NCI-H187 treated with DMSO at 0.1 percent for 48 hours (cell line): Measurements from ENCODE around the gene PTRH2.

ENCODE experiments used
- DNase-seq: peaks from one replicate; lab custom pipeline; 2025; lab: John Stamatoyannopoulos, UW

Gene PTRH2

GRCh38 chr17:59719526-59719925, 12.3 kb upstream of the PTRH2 start:
- DNase-seq: no peak

- DNase-seq: no peak
Observed at GRCh38 chr17:59716427-59716826, 9.2 kb upstream of the PTRH2 start.

GRCh38 chr17:59714255-59714654, 7.0 kb upstream of the PTRH2 start:
- DNase-seq: no peak

GRCh38 chr17:59712862-59713261, 5.6 kb upstream of the PTRH2 start:
- no peak for DNase-seq

- DNase-seq: no peak
Observed at GRCh38 chr17:59711936-59712335, 4.7 kb upstream of the PTRH2 start.

- no peak for DNase-seq
Observed at GRCh38 chr17:59707971-59708430, 771 bp upstream of the PTRH2 start.

GRCh38 chr17:59702304-59702703, 4.9 kb downstream of the PTRH2 start:
- no peak for DNase-seq

GRCh38 chr17:59699786-59700185, 7.4 kb downstream of the PTRH2 start:
- no peak for DNase-seq

- DNase-seq: no peak
Observed at GRCh38 chr17:59699218-59699617, 8.0 kb downstream of the PTRH2 start.

- no peak for DNase-seq
Observed at GRCh38 chr17:59698143-59698542, 9.1 kb downstream of the PTRH2 start.

GRCh38 chr17:59696682-59697277, 10.4 kb downstream of the PTRH2 start:
- DNase-seq: no peak

GRCh38 chr17:59695945-59696681, 11.1 kb downstream of the PTRH2 start:
- no peak for DNase-seq

GRCh38 chr17:59694344-59694743, 12.9 kb downstream of the PTRH2 start:
- no peak for DNase-seq

- DNase-seq: no peak
Observed at GRCh38 chr17:59693582-59693981, 13.6 kb downstream of the PTRH2 start.

- DNase-seq: no peak
Observed at GRCh38 chr17:59688496-59688895, 18.7 kb downstream of the PTRH2 start.

- DNase-seq: no peak
Observed at GRCh38 chr17:59688008-59688407, 19.2 kb downstream of the PTRH2 start.

- no peak for DNase-seq
Observed at GRCh38 chr17:59684967-59685366, 22.3 kb downstream of the PTRH2 start.

- no peak for DNase-seq
Observed at GRCh38 chr17:59683283-59683682, 23.9 kb downstream of the PTRH2 start.

GRCh38 chr17:59680314-59680713, 26.9 kb downstream of the PTRH2 start:
- DNase-seq: no peak

- DNase-seq: no peak
Observed at GRCh38 chr17:59678918-59679317, 28.3 kb downstream of the PTRH2 start.

- DNase-seq: no peak
Observed at GRCh38 chr17:59676716-59677115, 30.5 kb downstream of the PTRH2 start.

- DNase-seq: no peak
Observed at GRCh38 chr17:59675231-59675630, 32.0 kb downstream of the PTRH2 start.

- DNase-seq: no peak
Observed at GRCh38 chr17:59671386-59671785, 35.8 kb downstream of the PTRH2 start.

GRCh38 chr17:59669944-59670343, 37.3 kb downstream of the PTRH2 start:
- no peak for DNase-seq
